ENCODE measurements around the gene AKIP1. TPM values are rescaled to one million over a fixed set of nuclear protein-coding genes. Genes with fewer than 3 reads are reported as not detected.

Gene AKIP1
- total and polyA plus RNA-seq, 2 of the 8 experiments (the other 6 are each of a cell fraction or from before 2014, with no cell fraction given): 17.8 to 29.6 TPM

- no peak for TF ChIP-seq SP4 (IDR thresholded peaks at IDR 0.05; ENCODE audit: low read length)
- no peak for TF ChIP-seq RNF2 (IDR thresholded peaks at IDR 0.05; ENCODE audit: borderline replicate concordance, low read depth, low read length, missing control alignments, poor library complexity, severe bottlenecking)
- no peak for TF ChIP-seq POU5F1 (IDR thresholded peaks at IDR 0.05; ENCODE audit: low read depth, low read length)
- TF ChIP-seq RXRA (IDR thresholded peaks at IDR 0.05; ENCODE audit: insufficient read depth, low read depth, low read length): no peak
- no peak for TF ChIP-seq TAF1 (IDR thresholded peaks at IDR 0.05; ENCODE audit: low read depth, low read length)
- no peak for TF ChIP-seq CTBP2 (IDR thresholded peaks at IDR 0.05; ENCODE audit: borderline replicate concordance, insufficient read depth, insufficient read length, low read length)
- no peak for TF ChIP-seq CREB1 (IDR thresholded peaks at IDR 0.05)
- no peak for TF ChIP-seq JUND (IDR thresholded peaks at IDR 0.05; ENCODE audit: low read length)
- TF ChIP-seq USF2 (IDR thresholded peaks at IDR 0.05; ENCODE audit: low read length): no peak
- no peak overlapping the region for H2AK5ac ChIP-seq (ENCODE audit: low read depth, low read length)
- ChIA-PET POLR2A (ENCODE audit: partially characterized antibody) (interaction anchor here (0.6 to 1.8 kb wide), 8 partner anchors 14 to 228 kb away, joined by 3 to 8 read pairs (median 4); partner anchors contain the start of genes RPL27A, TMEM9B and TRIM66), CTCF (ENCODE audit: partially characterized antibody) (interaction anchor here (0.6 to 5.8 kb wide), 9 partner anchors 13 to 679 kb away, joined by 3 to 66 read pairs (median 3); a partner anchor contains a TSS)
- no peak overlapping the region for H4K5ac ChIP-seq (ENCODE audit: insufficient read length, low read depth, low read length)
- peaks cover 0 to 8% (median 1%) of the 10 kb centered on the region in 4 experiments; a peak in 5 of 7 replicates for H3K4me1 ChIP-seq (replicated peaks in 1 of 4; ENCODE audit: control insufficient read depth in 3 of 4, insufficient read depth in 4 of 4, low read length in 3 of 4)
- no peak overlapping the region for H3K27ac ChIP-seq (ENCODE audit: low read depth, low read length)
- no peak overlapping the region for H4K8ac ChIP-seq (ENCODE audit: extremely low read depth, insufficient read depth, low read length)
- H3K23me2 ChIP-seq (ENCODE audit: low read depth, low read length): peaks cover 10% of the 10 kb centered on the region; the same call in 1 of the 2 replicates
- peaks cover 0 to 12% (median 5%) of the 10 kb centered on the region in 4 experiments; a peak in 3 of 7 replicates for H3K27me3 ChIP-seq (replicated peaks in 1 of 4; ENCODE audit: control insufficient read depth in 3 of 4, extremely low read depth in 1 of 4, insufficient read depth in 3 of 4, low read length in 3 of 4)
- H2BK15ac ChIP-seq (ENCODE audit: low read length): no peak overlapping the region
- no peak overlapping the region for H3K23ac ChIP-seq (ENCODE audit: insufficient read length)
- H2AFZ ChIP-seq (ENCODE audit: low read length): peak overlapping the region; percentile 93; the same call in 1 of the 2 replicates
- no peak overlapping the region for H4K91ac ChIP-seq (replicated peaks; ENCODE audit: insufficient read length, low read length)
- FAIRE-seq (no peak), DNase-seq (ENCODE audit: low read depth in 1 of 2, low spot score in 2 of 2) (no peak)
- H4K20me1 ChIP-seq (replicated peaks in 1 of 2; ENCODE audit: control insufficient read depth in 1 of 2, insufficient read depth in 2 of 2, low read length in 2 of 2): peaks cover 0 to 1% of the 10 kb centered on the region in 2 experiments
- no peak overlapping the region for H3K9ac ChIP-seq (replicated peaks in 1 of 4; ENCODE audit: extremely low read depth in 1 of 4, low read depth in 3 of 4, low read length in 3 of 4)
- peak overlapping the region; percentile 54 to 74 (median 63) for H3K4me3 ChIP-seq (ENCODE audit: extremely low read depth in 1 of 4, insufficient read depth in 2 of 4, low read depth in 3 of 4, low read length in 4 of 4)
- H3K56ac ChIP-seq (replicated peaks; ENCODE audit: insufficient read length, low read depth, low read length): peak overlapping the region; percentile 56
- H3K14ac ChIP-seq (ENCODE audit: insufficient read length): no peak overlapping the region
- no peaks in the 10 kb centered on the region for H3K79me1 ChIP-seq (ENCODE audit: low read depth, low read length)
- no peak overlapping the region for H2BK120ac ChIP-seq (replicated peaks; ENCODE audit: low read depth, low read length)
- WGBS, 2 experiments (ENCODE audit: extremely low coverage in 1 of 2, insufficient coverage in 1 of 2, insufficient read length in 1 of 2, insufficient replicate concordance in 2 of 2, low coverage in 1 of 2, low lambda C conversion rate in 2 of 2, missing lambda C conversion rate in 1 of 2): 2% methylated on average over 6 of the region's 19 CpGs; no CpG with 5 or more reads in 1 of the 2 experiments
- no peak overlapping the region; the same call in 1 of the 2 replicates for H2BK12ac ChIP-seq (ENCODE audit: low read depth, low read length)
- peaks cover 0 to 5% of the 10 kb centered on the region in 2 experiments; a peak in 1 of 4 replicates for H3K79me2 ChIP-seq (ENCODE audit: control insufficient read depth in 1 of 2, insufficient read depth in 2 of 2, low read length in 2 of 2)
- H2BK20ac ChIP-seq (ENCODE audit: low read length): no peak overlapping the region
- no peak overlapping the region for H3K4ac ChIP-seq (replicated peaks; ENCODE audit: insufficient read length, low read depth, low read length)
- peaks cover 0 to 5% (median 1%) of the 10 kb centered on the region in 4 experiments; a peak in 1 of 8 replicates for H3K36me3 ChIP-seq (ENCODE audit: control insufficient read depth in 2 of 4, insufficient read depth in 4 of 4, low read length in 3 of 4)
- H3K18ac ChIP-seq (ENCODE audit: extremely low read depth, low read length): no peak overlapping the region
- no peaks in the 10 kb centered on the region for H3K9me3 ChIP-seq (ENCODE audit: insufficient read depth in 2 of 2, low read depth in 1 of 2, low read length in 1 of 2)
- H3K4me2 ChIP-seq (ENCODE audit: insufficient read depth in 1 of 2, low read depth in 2 of 2, low read length in 2 of 2): peak overlapping the region; percentile 96 to 97
- H2BK5ac ChIP-seq (ENCODE audit: low read depth, low read length): no peak overlapping the region
Observed at GRCh38 chr11:8910649-8911026, 351 bp upstream of the AKIP1 start.

All from H1 (cell line).